ENCODE data around the gene NKAPD1. TPM values are rescaled to one million over a fixed set of nuclear protein-coding genes. Genes with fewer than 3 reads are reported as not detected.

NKAPD1 gene
- 28.7 and 31.8 TPM in 2 replicates for total RNA-seq

GRCh38 chr11:112073941-112074811 lies at the start of gene NKAPD1, which contains the start of gene PIH1D2:
NKAPD1 (plus strand) TSS chr11:112074299; CDS start chr11:112075575, 1,276 bp downstream.
PIH1D2 (minus strand) TSS chr11:112074017; CDS start chr11:112073174, 843 bp downstream.

DNA sequence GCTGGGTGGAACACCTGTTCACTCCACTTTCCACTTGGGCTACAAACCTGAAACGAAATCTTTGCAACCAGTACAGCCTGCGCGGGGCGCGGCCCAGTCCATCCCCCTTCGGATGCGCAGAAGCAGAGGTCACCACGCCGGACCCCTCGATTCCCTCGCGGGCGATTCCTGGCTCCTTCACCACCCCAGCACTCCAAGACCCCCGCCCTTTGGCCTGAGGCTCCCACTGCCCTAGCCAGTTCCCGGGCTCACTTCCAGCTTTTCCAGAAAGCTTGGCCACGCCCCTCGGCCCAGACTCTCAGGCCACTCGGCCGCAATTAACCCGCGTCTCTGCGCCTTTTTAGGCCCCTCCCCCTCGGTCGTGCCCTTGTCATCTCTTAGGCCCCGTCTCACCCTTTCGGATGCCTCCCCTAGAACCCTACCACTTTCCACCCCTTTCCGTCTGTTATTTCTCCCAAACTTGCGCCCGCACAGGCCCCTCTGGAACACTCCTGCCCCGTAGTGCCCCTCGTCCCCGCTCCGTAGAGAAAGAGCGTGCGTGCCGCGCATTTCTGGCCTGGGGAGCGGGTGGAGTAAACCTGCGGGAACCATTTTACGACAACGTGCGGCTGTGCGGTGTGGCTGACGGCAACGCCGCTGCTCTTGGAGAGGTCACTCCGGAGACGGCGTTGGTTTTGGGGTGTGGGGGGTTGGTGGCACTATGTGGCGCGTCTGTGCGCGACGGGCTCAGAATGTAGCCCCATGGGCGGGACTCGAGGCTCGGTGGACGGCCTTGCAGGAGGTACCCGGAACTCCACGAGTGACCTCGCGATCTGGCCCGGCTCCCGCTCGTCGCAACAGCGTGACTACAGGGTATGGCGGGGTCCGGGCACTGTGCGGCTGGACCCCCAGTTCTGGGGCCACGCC lies 49.1 kb upstream of the NKAPD1 start, which contains the start of gene DLAT:
Gene DLAT, plus strand, starts transcription at position 636 of the 906 bp plus-strand sequence. Its CDS starts 65 bp downstream, at position 701.

GRCh38 chr11:112086422-112087191 lies 12.5 kb downstream of the NKAPD1 start, which contains the start of the genes SDHD and TIMM8B:
SDHD (plus strand) TSS chr11:112086873; CDS start chr11:112086908, 35 bp downstream.
TIMM8B (minus strand) TSS chr11:112086756; CDS start chr11:112086723, 33 bp downstream.

Small RNA genes lying within 50 kb of the gene (small RNA-seq; reads per million reads assigned to genes)
- gene AP000907.3 (not detected), gene RNU6-893P (not detected)

Other genes starting within 250 kb of the NKAPD1 start
- 30.6 and 66.7 TPM in 2 replicates for gene ALG9, start 202.7 kb upstream of the NKAPD1 start, total RNA-seq
- gene FDXACB1, start 195.1 kb upstream of the NKAPD1 start, total RNA-seq, result 2.2 and 3.1 TPM in 2 replicates
- gene CFAP68, start 194.8 kb upstream of the NKAPD1 start, total RNA-seq, result 8.2 and 37.3 TPM in 2 replicates
- gene CRYAB, start 162.5 kb upstream of the NKAPD1 start, total RNA-seq, result 19.2 and 33.7 TPM in 2 replicates
- gene HSPB2, start 161.6 kb upstream of the NKAPD1 start, total RNA-seq, result 0.87 TPM in 1 of 2 replicates, not detected in the other
- 2.7 and 8.1 TPM in 2 replicates for gene C11orf52, start 155.4 kb upstream of the NKAPD1 start, total RNA-seq
- gene DIXDC1, start 137.0 kb upstream of the NKAPD1 start, total RNA-seq, result 14.9 and 19.5 TPM in 2 replicates
- 18.1 and 24.6 TPM in 2 replicates for gene DLAT, start 48.9 kb upstream of the NKAPD1 start, total RNA-seq
- 1.7 and 4.3 TPM in 2 replicates for gene PIH1D2, start 282 bp upstream of the NKAPD1 start, total RNA-seq
- 30.7 and 37.7 TPM in 2 replicates for gene TIMM8B, start 12.5 kb downstream of the NKAPD1 start, total RNA-seq
- gene SDHD, start 12.6 kb downstream of the NKAPD1 start, total RNA-seq, result 75.4 and 76.0 TPM in 2 replicates
- gene IL18, start 89.8 kb downstream of the NKAPD1 start, total RNA-seq, result 1.1 and 1.6 TPM in 2 replicates
- 0.11 TPM in 1 of 2 replicates, not detected in the other for gene TEX12, start 93.1 kb downstream of the NKAPD1 start, total RNA-seq
- gene BCO2, start 101.2 kb downstream of the NKAPD1 start, total RNA-seq, result 0.43 and 1.2 TPM in 2 replicates
- 20.8 and 35.9 TPM in 2 replicates for gene PTS, start 152.1 kb downstream of the NKAPD1 start, total RNA-seq
- gene PLET1, start 186.6 kb downstream of the NKAPD1 start, total RNA-seq, result not detected in 2 replicates